Activated CD8-positive, alpha-beta memory T cell treated with anti-CD3 and anti-CD28 coated beads, Interleukin-2, amount 50 U/mL, for 4 hours (primary cell): Measurements from ENCODE around the gene MAST1.
"Not testable (repeated sequence)": the region's sequence is repeated elsewhere in the genome, so short reads cannot be mapped to it uniquely, and the experiment has no call there.

Source experiments
- DNase-seq: peaks from one replicate; pipeline ENCODE4 v3.0.0-alpha.2; 2020

The MAST1 gene

GRCh38 chr19:12912571-12912970 lies 74.3 kb downstream of the MAST1 start:
- DNase-seq = no peak

GRCh38 chr19:12913011-12913561 lies 74.8 kb downstream of the MAST1 start:
- DNase-seq = no peak

DNA sequence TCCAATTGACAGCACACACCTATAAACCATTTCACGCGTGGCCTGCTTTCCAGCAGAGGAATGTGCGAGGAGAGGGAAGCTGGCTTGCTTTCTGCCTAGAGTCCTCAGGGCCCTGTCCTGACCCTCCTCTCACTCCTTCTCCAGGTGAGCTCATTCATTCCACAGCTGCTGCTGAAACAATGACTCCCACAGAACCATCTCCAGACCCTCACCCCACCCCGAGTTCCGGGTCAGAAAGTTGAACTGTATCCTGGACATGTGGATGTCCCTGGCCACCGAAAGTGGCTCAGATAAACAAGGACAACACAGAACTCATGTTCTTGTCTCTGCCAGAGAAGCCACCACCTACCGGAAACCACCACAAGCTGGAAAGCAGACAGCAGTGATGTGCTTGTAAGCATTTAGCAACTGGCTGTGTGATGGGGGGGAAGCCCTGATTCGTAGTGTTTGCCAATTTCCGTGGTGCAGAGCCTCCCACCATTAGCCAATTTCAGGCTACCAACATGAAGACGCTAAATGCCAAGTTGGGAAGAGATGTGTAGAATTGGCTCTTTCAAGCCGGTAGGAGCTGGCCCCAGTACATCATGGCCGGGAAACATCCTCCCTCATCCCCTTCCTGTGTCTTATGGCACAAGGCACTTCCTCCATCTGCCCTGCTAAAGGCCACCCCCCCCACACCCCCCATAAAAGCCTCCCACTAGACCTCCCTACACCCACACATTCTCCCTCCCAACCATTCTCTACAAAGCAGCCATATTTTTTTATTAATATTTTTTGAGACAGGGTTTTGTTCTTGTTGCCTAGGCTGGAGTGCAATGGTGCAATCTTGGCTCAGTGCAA lies 75.8 kb downstream of the MAST1 start:
- DNase-seq = peak; percentile 47

DNA sequence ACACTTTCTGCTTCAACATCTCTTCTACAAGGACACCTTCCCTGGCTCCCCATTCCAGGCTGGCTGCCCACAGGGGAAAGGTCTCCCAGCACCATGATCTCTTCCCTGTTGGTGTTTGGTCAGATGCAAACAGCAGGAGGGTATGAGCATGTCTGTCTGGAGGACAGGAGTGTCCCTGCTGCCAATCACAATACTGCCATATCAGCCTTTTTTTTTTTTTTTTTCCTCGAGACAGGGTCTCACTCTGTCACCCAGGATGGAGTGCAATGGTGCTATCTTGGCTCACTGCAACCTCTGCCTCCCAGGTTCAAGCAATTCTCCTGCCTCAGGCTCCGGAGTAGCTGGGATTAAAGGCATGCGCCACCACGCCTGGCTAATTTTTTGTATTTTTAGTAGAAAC lies 77.5 kb downstream of the MAST1 start:
- not testable (repeated sequence) for DNase-seq

- DNase-seq = no peak
Measured at GRCh38 chr19:12918253-12918652, 79.9 kb downstream of the MAST1 start.

GRCh38 chr19:12921047-12921446 lies 82.7 kb downstream of the MAST1 start:
- no peak for DNase-seq

- no peak for DNase-seq
Measured at GRCh38 chr19:12922959-12923358, 84.6 kb downstream of the MAST1 start.
